Right hindlimb (tissue), 1 donor: ENCODE results near the gene WDFY3.

Experiments
- DNase-seq: peaks from one replicate; pipeline ENCODE4 v3.0.0-alpha.2; 2018

Gene WDFY3

DNA sequence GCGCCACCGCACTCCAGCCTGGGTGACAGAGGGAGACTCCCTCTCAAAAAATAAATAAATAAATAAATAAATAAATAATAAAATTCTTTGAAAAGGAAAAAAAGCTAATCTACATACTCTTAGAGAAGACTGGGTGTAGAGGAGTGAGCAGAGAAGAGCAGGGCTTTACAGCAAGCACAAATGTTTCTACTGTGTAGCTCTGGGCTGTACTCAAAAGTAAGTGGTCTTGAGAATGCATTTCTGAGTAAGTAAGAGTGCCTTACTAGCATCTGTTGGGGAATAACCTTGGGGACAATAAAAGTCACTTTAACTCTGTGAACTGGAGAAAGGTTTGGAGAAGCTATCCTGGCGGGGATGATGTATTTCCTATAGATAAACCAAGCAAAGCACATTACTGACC lies 185.8 kb downstream of the WDFY3 start:
- no peak for DNase-seq

DNA sequence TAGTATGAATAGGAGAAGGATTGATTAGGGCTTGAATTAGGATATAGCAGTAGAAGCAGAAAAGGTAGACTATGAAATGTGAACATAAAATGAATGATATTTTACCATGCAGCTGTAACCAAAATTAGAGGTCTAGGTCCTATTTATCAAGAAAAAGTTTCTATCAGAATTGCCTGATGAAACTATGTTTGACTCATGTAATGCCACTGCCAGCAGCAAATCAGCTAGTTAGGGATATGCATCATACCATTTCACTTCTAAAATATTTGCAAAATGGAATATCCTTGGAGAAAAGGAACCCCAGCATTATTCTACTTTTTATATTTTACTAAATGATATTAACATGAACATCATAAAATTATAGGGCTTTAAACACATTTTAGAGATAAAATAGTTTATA lies 188.4 kb downstream of the WDFY3 start:
- DNase-seq, result no peak

DNA sequence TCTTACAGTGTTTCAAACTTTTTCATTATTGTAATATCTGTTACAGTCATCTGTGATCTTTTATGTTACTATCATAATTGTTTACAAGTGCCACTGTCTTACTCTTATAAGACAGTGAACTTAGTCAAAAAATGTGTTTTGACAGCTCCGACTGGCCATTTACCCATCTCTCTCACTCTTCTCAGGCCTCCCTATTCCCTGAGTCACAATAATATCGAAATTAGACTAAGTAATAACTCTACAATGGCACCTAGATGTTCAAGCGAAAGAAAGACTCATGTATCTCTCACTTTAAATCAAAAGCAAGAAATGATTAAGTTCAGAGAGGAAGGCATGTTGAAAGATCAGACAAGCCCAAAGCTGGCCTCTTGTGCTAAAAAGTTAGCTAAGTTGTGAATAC lies 199.3 kb downstream of the WDFY3 start:
- no peak for DNase-seq

DNA sequence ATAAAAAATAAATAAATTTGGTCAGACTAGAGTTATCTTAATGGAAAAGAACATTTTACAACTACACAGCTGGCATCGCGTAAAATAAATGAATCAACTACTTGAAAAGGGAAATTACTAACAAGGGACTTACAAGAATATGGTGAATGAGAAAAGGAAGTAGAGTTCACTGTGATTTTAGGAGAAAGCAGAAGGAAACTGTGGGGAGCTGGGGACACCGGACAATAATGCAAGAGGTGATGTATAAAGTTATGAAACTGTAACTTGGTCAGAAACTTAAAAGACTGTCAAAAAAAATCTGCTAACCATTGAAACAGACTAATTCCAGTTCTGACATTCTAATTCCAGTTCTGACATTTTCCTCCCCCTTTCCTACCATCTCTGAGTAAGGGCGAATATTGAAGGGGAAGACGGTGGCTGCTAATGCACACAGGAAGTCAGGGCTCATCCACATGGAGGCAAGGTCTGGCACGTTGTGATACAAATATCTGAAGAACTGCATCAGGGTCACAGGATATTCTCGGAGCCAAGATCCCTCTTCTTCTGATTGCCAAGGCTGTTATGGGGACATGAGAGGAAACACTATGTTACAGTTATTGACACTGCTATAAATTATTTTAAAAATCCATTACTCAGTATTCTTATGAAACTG lies 213.0 kb downstream of the WDFY3 start:
- DNase-seq, result no peak

DNA sequence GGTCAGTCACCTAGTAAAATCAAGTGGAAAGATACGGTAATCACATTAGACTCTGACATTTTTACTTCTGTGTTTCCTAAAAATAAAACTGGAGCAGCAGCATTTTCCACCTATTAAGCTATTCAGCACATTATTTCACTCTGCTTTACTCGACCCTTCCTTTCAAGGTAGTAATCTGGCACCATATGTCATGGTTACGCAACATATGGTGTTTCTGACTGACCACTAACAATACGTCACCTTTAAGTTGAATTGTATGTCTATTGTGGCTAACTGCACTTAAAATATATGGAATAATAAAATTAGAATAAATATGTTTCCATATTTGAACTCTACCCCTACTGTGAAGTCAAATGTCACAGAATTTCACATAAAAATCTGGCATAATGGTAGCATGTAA lies 214.8 kb downstream of the WDFY3 start:
- no peak for DNase-seq

DNA sequence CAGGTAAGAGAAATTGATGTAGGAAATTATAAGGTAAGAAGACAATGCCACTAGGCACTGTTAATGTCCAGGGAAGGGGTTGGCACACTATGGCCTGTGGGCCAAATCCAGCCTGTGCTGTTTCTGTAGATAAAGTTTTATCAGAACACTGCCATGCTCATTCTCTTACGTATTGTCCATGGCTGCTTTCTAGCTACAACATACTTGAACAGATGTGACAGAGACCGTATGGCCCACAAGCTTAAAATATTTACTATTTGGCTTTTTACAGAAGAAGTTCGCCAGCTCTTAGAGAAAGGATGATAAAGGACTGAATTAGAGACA lies 215.6 kb downstream of the WDFY3 start:
- no peak for DNase-seq

DNA sequence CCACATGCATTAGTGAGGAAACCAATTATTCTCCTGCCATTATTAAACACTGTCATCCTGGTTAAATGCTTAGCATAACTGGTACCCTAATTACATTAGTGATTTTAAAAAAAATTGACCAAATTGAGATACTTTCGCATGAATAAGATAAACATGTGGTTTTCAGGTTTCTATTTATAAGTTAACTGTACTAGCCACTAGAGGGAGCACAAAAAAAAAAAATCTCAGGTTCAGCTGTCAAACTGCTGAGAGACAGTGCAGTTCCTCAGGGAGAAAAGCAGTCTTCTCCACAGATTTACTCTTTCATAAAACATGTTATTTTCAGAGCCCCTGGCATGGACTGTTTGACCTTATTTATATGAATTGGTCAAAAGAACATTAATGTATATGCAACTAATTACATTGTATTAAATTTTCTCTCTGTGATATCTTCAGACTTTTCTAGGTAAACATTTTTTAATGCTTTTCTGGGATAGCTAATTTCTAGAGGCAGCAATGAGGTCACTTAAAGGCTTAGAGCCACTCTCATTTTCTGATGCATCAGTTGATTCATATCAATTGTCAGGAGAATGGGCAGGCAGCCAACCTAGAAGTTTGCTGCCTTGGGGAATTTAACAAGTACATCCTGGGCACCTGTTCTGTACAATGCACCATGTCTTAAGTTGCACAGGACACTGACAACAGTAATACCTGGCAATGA lies 216.1 kb downstream of the WDFY3 start:
- no peak for DNase-seq

DNA sequence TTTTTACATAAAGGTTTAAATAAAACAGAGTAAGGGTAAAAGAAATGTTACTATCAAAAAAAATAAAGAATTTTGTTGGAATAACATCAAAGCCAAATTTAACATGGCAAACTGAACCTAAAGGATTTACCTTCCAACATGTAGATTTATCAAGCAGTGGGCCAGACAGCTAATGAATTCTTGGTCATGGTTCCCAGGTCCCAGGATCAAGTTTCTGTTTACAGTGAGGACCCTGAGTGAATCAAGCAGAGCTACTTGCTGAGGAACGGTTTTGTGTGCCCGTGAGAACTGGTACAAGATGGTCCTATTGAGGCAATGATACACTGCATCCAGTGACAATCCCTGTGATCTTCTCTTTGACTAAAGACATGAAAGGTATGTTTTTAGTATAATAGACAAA lies 226.4 kb downstream of the WDFY3 start:
- no peak for DNase-seq

DNA sequence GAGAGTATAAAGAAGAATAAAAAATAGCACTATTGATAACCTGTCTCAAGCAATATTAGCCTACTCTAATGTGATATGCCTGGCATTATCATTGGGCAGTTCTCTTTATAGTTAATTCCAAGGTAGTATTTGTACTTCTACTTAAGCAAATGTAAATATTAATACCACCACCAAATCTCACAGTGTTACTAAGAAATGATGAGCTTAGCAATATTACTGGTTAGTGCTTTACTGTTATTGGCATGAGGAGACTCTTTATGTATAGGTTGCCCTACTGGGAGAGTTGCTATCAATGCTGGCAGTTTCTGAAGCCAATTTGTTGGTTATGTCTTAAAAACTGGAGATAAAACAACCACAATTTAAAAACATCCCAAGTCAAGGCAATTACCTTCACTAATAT lies 227.9 kb downstream of the WDFY3 start:
- DNase-seq, result no peak

DNA sequence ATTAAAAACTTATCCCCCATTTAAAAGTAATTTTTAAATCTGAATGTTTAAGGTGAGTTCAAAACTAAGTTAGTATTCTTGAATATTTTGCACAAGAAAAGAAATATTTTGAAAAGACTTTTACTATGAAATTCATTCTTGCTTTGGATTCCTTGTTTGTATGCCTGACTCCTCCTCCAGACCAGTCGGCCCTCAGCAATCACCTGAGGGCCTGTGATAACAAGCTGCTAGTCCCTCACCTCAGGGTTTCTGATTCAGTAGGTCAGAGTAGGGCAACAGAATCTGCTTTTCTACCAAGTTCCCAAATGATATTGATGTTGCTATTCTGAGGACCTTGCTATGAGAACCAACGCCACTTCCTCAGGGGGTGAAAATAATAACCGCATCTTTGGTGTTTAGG lies 228.8 kb downstream of the WDFY3 start:
- no peak for DNase-seq

DNA sequence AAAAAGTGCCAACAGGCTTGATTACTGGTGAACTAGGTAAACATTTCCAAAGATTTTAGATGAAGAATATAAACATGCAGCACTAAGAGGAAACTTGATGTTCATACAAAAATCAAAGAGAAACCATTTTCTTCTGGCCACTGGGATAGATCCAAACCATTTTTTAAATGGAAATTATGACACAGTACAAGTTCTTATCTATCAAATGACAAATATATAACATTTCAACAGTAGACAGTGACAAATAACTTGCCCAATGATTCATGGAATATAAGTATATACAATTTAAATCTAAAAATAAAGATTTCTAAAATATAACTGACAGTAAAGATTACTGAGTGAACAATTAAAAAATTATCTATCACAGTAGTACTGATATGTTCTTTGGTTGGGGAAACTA lies 232.5 kb downstream of the WDFY3 start:
- DNase-seq, result no peak

DNA sequence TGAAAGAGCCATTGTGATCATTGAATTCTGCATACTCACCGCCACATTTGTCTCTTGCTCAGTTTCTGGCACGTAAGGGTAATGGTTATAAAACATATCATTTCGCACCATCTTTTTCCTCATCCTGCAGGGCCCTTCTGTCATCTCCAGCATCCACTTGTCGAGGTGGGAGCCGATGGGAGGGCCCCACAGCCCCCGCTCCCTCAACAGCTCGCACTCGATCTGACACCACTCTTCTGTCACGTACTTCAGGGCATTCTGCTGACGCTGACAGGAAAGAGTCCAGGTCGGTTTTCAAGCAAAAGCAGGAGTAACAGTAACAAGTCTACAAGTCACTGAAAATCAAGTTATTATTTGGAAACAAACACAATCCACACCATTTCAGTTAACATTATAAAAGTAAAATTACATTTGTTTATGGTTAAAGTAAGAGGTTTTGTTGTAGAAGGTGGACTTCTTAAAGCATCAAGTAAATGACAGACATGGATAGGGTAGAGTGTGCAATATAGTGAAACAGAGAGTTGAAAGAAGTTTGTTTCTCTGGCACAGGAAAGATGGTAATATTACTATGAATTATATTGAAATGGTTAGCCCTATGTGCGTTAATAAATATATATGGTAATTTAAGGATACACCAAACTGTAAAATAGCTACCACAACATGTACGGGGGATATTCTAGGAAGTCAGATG lies 233.0 kb downstream of the WDFY3 start:
- DNase-seq, result no peak

DNA sequence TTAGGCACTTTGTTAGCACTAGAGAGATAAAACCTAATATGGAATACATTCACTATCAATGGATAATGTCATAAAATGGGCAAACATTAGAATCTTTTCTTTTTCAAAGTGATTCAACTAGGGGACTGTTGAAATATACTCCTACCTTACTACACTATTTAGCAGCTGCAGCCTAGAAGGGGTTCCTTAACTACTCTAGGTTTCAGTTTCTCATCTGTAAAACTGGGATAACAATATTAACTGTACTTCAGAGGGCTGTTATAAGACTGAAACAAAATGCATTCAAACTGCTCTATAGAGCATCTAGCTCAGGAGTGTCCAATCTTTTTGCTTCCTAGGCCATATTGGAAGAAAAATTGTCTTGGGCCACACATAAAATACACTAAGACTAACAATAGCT lies 236.1 kb downstream of the WDFY3 start:
- no peak for DNase-seq

DNA sequence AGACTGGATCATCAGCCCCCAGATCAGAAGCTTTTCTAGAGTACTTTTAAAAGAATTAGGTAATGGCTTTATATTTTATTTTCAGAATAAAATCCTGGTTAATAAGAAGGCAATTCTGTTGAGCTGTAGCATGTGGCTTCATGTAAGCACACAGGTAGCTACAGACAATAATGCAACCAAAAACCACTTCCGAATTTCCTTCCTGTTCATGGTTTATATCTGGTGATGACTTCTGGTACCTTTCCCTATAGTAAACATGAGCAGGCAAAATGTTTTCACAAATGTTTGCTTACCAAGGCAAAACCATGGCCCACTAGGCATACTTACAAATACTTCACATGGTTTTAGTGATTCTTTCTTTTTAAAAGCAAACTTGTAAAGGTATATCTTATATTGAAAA lies 239.0 kb downstream of the WDFY3 start:
- DNase-seq, result no peak

DNA sequence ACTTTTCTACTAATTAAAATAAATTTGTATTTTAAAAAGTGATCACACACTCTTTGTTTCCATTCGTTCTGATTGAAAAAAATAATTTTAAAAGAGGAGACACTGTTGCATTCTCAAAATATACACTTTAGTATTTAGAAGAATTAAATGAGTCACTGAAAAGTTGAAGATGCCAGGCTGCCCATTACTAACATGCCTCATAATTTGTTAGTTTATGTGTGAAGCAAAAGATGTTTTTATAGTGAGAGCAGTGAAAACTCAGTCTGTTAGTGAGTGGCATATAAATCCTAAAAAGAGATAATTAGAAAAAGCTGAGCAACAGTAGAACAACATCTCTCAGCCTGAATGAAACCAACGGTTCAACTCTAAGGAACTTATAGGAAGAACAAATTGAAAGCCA lies 240.1 kb downstream of the WDFY3 start:
- no peak for DNase-seq

DNA sequence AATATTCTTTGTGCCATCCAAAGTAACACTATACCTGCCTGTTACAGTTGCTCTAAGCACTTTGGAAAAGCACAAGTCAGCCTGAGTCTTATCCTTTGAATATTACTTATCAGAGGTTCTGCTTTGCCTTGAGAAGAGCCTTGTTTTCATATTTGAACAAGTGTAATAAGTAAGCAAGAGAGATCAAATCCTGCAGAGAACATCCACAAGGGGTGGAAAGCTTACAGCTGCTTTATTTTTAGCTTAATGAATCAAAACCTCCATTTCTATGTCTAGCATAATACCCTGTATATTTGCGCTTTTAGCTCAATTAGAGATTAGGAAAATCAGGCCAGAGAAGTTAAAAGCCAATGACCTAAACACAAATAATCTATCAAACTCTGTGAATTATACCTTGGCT lies 243.8 kb downstream of the WDFY3 start:
- DNase-seq, result no peak

DNA sequence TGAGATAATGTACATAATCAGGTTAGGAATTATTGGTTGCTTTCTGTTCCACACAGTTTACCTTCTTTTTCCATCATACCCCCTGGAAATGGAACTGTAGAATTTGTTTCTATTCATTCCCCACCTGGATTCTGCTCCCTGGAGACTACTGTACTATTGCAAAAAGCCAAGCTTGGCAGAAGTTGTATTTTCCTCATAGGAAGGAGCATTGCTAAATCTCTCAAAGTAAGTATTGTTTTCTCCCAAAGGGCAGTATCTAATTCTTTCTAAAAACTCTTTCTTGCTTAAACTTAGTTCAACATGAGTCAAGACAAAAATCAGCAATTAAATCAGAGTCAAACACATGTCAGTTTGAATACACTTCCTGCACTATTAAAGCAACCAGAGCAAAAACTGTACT lies 247.4 kb downstream of the WDFY3 start:
- DNase-seq, result no peak

DNA sequence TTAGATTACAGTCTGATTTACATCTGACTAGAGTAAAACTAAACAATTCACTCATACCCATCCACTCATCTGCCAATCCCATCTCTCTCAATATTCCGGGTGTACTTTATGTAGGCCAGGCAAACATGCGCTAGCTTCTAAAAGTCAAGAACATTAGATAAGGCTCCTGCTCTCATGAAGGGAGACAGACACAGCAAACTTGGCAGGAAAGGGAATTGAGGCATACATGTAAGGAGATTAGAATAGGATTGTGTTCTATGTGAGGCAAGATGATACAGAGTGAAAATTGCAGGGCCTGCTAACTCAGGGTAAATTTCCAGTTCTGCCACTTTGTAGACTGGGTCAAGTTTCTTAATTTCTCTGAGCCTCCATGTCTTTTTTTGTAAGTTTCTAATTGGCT lies 247.8 kb downstream of the WDFY3 start:
- no peak for DNase-seq

DNA sequence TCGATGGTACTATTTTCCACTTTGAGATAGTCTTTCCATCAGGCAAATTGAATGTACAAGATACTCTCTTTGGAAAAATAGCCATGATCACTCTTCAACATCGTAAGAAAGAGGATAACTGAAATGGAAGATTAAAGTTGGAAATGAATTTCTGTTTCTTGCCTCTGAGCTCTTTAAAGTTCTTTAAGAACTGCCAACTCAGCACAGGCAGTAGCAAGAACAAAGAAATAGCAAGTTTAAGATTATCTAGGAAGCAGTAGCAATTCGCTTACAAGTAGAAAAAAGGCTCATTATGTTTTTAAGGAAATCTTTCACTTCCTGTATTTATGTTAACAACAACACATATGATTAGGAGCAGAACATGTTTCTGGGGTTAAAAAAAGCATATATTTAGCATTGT lies 255.9 kb downstream of the WDFY3 start:
- no peak for DNase-seq

DNA sequence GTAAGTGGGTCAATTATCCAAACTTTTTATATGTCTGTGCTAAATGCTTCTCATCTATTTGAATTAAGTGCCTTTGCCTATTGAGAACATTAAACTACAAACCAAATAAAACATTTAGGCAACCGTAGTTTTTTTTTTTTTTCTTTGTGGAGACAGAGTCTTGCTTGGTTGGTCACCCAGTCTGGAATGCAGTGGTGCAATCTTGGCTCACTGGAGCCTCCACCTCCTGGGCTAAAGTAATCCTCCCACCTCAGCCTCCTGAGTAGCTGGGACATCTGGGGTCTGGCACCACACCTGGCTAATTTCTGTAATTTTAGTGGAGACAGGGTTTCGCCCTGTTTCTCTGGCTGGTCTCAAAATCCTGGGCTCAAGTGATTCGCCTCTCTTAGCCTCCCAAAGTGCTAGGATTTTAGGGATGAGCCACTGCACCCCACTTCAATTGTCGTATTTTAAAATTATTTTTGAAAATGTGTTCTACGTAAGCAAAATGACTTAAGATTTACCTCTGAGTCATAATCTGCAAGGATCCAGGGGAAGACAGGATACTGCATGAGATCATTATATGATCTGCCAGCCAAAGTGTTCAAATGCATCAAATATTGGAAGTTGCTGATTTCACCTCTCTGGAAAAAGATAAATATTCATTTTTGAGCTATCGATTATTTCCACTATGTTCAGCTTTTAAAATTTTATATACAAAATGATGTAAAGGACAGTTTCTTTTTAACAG lies 257.9 kb downstream of the WDFY3 start:
- DNase-seq, result no peak

DNA sequence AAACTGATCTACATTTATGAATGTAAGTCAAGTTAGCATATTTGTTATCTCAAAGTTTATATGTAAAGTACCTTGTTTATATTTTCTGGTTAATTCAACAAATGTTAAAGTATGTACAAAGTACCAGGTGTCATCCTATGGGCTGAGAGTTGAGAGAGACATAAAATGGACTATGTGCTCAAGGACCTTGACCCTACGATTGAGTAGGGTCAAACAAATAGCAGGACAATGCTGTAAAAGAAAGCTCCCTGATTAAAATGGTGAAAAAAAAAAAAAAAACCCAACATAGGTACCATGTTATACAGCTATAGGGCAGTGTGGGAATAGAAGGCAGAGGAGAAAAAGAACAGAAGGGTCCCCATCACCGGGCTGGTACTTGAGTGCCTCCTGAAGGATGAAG lies 260.2 kb downstream of the WDFY3 start:
- no peak for DNase-seq

DNA sequence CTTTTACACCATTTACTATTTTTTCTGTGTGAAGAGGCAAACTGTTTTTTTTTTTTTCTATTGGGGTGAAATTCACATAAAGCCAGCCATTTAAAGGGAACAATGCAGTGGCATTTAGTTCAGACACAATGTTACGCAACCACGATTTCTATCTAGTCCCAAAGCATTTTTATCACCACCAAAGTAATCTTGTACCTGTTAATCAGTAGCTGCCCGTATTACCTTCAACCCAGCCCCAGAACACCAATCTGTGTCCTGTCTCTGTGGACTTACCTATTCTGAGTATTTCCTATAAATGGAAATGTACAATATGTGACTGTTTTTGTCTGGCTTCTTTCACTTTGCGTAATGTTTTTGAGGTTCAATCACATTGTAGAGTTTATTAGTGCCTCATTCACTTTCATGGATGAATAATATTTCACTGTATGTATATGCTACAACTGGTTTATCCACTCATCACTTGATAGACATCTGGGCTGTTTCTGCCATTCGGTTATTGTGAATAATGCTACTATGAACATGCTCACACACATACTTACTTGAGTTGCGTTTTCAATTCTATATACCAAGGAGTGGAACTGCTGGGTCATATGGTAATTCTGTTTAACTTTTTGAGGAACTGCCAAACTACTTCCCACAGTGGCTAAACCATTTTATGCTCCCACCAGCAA lies 267.4 kb downstream of the WDFY3 start:
- DNase-seq, result no peak

DNA sequence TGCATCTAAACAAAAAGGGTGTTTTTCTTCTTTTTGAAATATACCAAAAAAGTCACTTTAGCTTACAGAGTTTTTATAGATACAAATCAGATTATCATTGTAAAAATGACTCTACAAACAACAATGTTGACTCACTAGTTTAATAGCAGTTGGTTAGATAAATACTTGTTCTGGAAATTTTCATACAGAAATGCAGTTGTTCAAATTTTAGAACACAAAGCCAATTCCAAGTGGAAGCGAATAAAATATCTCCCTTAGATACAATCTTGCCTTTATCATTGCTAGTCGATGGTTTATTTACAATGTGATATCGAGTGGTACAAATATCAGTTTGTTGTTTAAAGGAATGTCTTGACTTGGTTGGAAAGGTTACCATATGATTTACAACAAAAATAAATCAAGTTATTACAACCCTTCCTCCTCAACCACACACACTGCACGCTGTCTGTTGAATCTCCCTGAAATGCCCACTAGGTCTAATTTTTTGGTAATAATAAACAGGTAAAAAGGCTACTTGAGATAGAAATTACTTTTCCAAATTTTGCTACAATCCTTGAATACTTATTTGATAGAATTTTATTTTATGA lies 268.8 kb downstream of the WDFY3 start:
- no peak for DNase-seq
